ENCODE results near the gene CYB561D1.

The CYB561D1 gene

GRCh38 chr1:109483672-109484518 is 10.0 kb upstream of the CYB561D1 start, which contains the start of gene ATXN7L2 (continued):
- TF ChIP-seq PRDM4 (tag by site-specific recombination; IDR thresholded peaks at IDR 0.05) (peak; percentile 84), ZNF214 (tag by site-specific recombination; IDR thresholded peaks at IDR 0.05; ENCODE audit: borderline replicate concordance) (0 out of 2 replicates have a peak, but pooled peaks have one; percentile 35), ZBTB48 (tag by site-specific recombination; IDR thresholded peaks at IDR 0.05) (peak; percentile 97), ZNF558 (tag by site-specific recombination; IDR thresholded peaks at IDR 0.05) (0 out of 2 replicates have a peak, but pooled peaks have one; percentile 15), ZNF239 (tag by site-specific recombination; IDR thresholded peaks at IDR 0.05) (peak; percentile 64), RBAK (tag by site-specific recombination; IDR thresholded peaks at IDR 0.05) (no peak), SP3 (tag by site-specific recombination; IDR thresholded peaks at IDR 0.05) (peak; percentile 70), ZNF561 (tag by site-specific recombination; IDR thresholded peaks at IDR 0.05; ENCODE audit: borderline replicate concordance) (peak; percentile 87; the same call in 1 of the 2 replicates), ZNF148 (tag by site-specific recombination; IDR thresholded peaks at IDR 0.05; ENCODE audit: borderline replicate concordance) (peak; percentile 91), ZNF777 (tag by site-specific recombination; IDR thresholded peaks at IDR 0.05; ENCODE audit: borderline replicate concordance) (peak; percentile 89; the same call in 1 of the 2 replicates), AEBP2 (tag by site-specific recombination; IDR thresholded peaks at IDR 0.05; ENCODE audit: borderline replicate concordance) (peak; percentile 84; the same call in 1 of the 2 replicates), ZNF350 (tag by site-specific recombination; IDR thresholded peaks at IDR 0.05) (no peak), SALL2 (tag by site-specific recombination; IDR thresholded peaks at IDR 0.05; ENCODE audit: borderline replicate concordance) (peak; percentile 88; the same call in 1 of the 2 replicates), ZNF660 (tag by site-specific recombination; IDR thresholded peaks at IDR 0.05) (peak; percentile 91), TRIM28 (IDR thresholded peaks at IDR 0.05; ENCODE audit: borderline replicate concordance, low read length) (no peak), ZNF600 (tag by site-specific recombination; IDR thresholded peaks at IDR 0.05) (peak; percentile 96), ZFP69B (tag by site-specific recombination; IDR thresholded peaks at IDR 0.05) (peak; percentile 97), GLIS2 (tag by site-specific recombination; IDR thresholded peaks at IDR 0.05) (peak; percentile 94), ZNF121 (tag by site-specific recombination; IDR thresholded peaks at IDR 0.05) (peak; percentile 70; the same call in 1 of the 2 replicates), ZBTB17 (tag by site-specific recombination; IDR thresholded peaks at IDR 0.05) (peak; percentile 99), ZNF664 (tag by site-specific recombination; IDR thresholded peaks at IDR 0.05) (peak; percentile 43; the same call in 1 of the 2 replicates), ZSCAN16 (tag by site-specific recombination; IDR thresholded peaks at IDR 0.05) (peak; percentile 77), ZNF768 (tag by site-specific recombination; IDR thresholded peaks at IDR 0.05) (no peak), BCL11B (tag by site-specific recombination; IDR thresholded peaks at IDR 0.05; ENCODE audit: low read depth) (peak; percentile 51; the same call in 1 of the 2 replicates), ZNF654 (tag by site-specific recombination; IDR thresholded peaks at IDR 0.05; ENCODE audit: low read depth) (no peak), PRDM1 (tag by site-specific recombination; IDR thresholded peaks at IDR 0.05) (no peak), ZBTB8A (tag by site-specific recombination; IDR thresholded peaks at IDR 0.05) (peak; percentile 77)
- TF ChIP-seq, protein P1, sequence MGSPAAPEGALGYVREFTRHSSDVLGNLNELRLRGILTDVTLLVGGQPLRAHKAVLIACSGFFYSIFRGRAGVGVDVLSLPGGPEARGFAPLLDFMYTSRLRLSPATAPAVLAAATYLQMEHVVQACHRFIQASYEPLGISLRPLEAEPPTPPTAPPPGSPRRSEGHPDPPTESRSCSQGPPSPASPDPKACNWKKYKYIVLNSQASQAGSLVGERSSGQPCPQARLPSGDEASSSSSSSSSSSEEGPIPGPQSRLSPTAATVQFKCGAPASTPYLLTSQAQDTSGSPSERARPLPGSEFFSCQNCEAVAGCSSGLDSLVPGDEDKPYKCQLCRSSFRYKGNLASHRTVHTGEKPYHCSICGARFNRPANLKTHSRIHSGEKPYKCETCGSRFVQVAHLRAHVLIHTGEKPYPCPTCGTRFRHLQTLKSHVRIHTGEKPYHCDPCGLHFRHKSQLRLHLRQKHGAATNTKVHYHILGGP (tag by site-specific recombination; IDR thresholded peaks at IDR 0.05): no peak
- TF ChIP-seq, protein P2, sequence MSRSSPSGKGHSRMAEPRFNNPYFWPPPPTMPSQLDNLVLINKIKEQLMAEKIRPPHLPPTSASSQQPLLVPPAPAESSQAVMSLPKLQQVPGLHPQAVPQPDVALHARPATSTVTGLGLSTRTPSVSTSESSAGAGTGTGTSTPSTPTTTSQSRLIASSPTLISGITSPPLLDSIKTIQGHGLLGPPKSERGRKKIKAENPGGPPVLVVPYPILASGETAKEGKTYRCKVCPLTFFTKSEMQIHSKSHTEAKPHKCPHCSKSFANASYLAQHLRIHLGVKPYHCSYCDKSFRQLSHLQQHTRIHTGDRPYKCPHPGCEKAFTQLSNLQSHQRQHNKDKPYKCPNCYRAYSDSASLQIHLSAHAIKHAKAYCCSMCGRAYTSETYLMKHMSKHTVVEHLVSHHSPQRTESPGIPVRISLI (tag by site-specific recombination; IDR thresholded peaks at IDR 0.05): no peak
- TF ChIP-seq, protein P3, sequence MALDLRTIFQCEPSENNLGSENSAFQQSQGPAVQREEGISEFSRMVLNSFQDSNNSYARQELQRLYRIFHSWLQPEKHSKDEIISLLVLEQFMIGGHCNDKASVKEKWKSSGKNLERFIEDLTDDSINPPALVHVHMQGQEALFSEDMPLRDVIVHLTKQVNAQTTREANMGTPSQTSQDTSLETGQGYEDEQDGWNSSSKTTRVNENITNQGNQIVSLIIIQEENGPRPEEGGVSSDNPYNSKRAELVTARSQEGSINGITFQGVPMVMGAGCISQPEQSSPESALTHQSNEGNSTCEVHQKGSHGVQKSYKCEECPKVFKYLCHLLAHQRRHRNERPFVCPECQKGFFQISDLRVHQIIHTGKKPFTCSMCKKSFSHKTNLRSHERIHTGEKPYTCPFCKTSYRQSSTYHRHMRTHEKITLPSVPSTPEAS (tag by site-specific recombination; IDR thresholded peaks at IDR 0.05): peak; percentile 75

All from HEK293 (cell line).